PC-3 (cell line): ENCODE results near the gene SPC24. TPM values are rescaled to one million over a fixed set of nuclear protein-coding genes. Genes with fewer than 3 reads are reported as not detected.

ENCODE experiments used
- ATAC-seq: fragments of 200-7000 bp; cut with Tn5 transposase; 2 replicates; pipeline ENCODE4 v1.9.1; 2020; ENCODE audit warnings: mild to moderate bottlenecking, moderate library complexity
- BruUV-seq: library from RNA; stranded (reverse); fragments of 400-500 nt; replicated peaks from 2 replicates; lab custom pipeline; 2021; lab: Mats Ljungman, UMichigan
- CTCF ChIA-PET: fragments of 300-600 bp; sonication (Branson Sonifier 250); formaldehyde crosslinking; loops from one replicate; lab custom pipeline; 2022; ENCODE audit warnings: antibody characterized with exemption; lab: Charles Lee
- POLR2A ChIA-PET: fragments of 300-600 bp; sonication (Branson Sonifier 250); formaldehyde crosslinking; loops from one replicate; lab custom pipeline; 2022; ENCODE audit warnings: antibody characterized with exemption; ENCODE audit not compliant: unreplicated experiment; lab: Charles Lee
- DNase-seq: peaks from one replicate; pipeline ENCODE4 v3.0.0-alpha.2; 2015
- H2AFZ ChIP-seq: fragments of 300-600 bp; sonication (generic); 2 replicates; pipeline ENCODE4 v1.6.0; 2016; ENCODE audit warnings: antibody characterized with exemption, low read length
- H3F3A ChIP-seq: fragments of 300-600 bp; sonication (generic); one replicate; pipeline ENCODE4 v1.6.0; 2017; ENCODE audit warnings: antibody characterized with exemption, low read length, control low read depth, mild to moderate bottlenecking; ENCODE audit not compliant: unreplicated experiment
- H3K27ac ChIP-seq: fragments of 300-600 bp; sonication (generic); 2 replicates; pipeline ENCODE4 v1.5.1; 2016; ENCODE audit warnings: mild to moderate bottlenecking, low read length
- H3K27me3 ChIP-seq: fragments of 300-600 bp; sonication (generic); 2 replicates; pipeline ENCODE4 v1.6.1; 2016; ENCODE audit warnings: low read length, mixed read lengths
- H3K36me3 ChIP-seq: fragments of 300-600 bp; sonication (generic); 2 replicates; pipeline ENCODE4 v1.6.1; 2016; ENCODE audit warnings: low read depth, mixed run types, low read length, mixed read lengths
- H3K4me1 ChIP-seq: fragments of 300-600 bp; sonication (generic); 2 replicates; pipeline ENCODE4 v1.5.1; 2016; ENCODE audit warnings: low read length; ENCODE audit not compliant: insufficient read depth
- H3K4me2 ChIP-seq: fragments of 300-600 bp; sonication (generic); 2 replicates; pipeline ENCODE4 v1.6.0; 2016; ENCODE audit warnings: low read length
- H3K4me3 ChIP-seq: fragments of 300-600 bp; sonication (generic); 2 replicates; pipeline ENCODE4 v1.5.1; 2016; ENCODE audit warnings: mild to moderate bottlenecking, low read length, mixed read lengths
- H3K79me2 ChIP-seq: fragments of 300-600 bp; sonication (generic); 2 replicates; pipeline ENCODE4 v1.6.1; 2017; ENCODE audit warnings: low read length, mixed read lengths
- H3K9ac ChIP-seq: fragments of 300-600 bp; sonication (generic); 2 replicates; pipeline ENCODE4 v1.6.0; 2016; ENCODE audit warnings: mild to moderate bottlenecking, low read length
- H3K9me2 ChIP-seq: fragments of 300-600 bp; sonication (generic); replicated peaks from 2 replicates; pipeline ENCODE4 v1.6.1; 2016; ENCODE audit warnings: mixed run types, low read length, mixed read lengths
- H3K9me3 ChIP-seq: fragments of 300-600 bp; sonication (generic); 2 replicates; pipeline ENCODE4 v1.6.1; 2016; ENCODE audit warnings: low read length, mixed read lengths
- H4K20me1 ChIP-seq: fragments of 300-600 bp; sonication (generic); 2 replicates; pipeline ENCODE4 v1.6.1; 2016; ENCODE audit warnings: low read length, mixed read lengths
- EZH2 ChIP-seq: fragments of 300-600 bp; sonication (generic); IDR thresholded peaks from one replicate; pipeline ENCODE4 v1.6.1; 2017; ENCODE audit warnings: antibody characterized with exemption, mild to moderate bottlenecking, low read length; ENCODE audit not compliant: unreplicated experiment
- EZH2phosphoT487 ChIP-seq: fragments of 300-600 bp; sonication (generic); IDR thresholded peaks from 2 replicates; pipeline ENCODE4 v1.6.1; 2018; ENCODE audit warnings: mild to moderate bottlenecking, antibody characterized with exemption, low read length, borderline replicate concordance
- intact Hi-C: fragments of 100-400 bp; cut with micrococcal nuclease; formaldehyde crosslinking; loops from 2 replicates; pipeline ENCODE4 v1.9.0; 2023
- total RNA-seq: library from RNA; depleted of rRNA; stranded (reverse); fragments of >200 nt; gene quantifications from 2 replicates; pipeline ENCODE4 v1.2.3, GENCODE V29; 2014
- TF ChIP-seq, protein P1 (sequence below): fragments of 300-600 bp; sonication (generic); conservative IDR thresholded peaks from 2 replicates; pipeline ENCODE4 v1.5.1; 2017; ENCODE audit warnings: antibody characterized with exemption, low read depth, mild to moderate bottlenecking, low read length

Gene SPC24
- total RNA-seq, 1 experiment from 2014 or later = 142 TPM

DNA sequence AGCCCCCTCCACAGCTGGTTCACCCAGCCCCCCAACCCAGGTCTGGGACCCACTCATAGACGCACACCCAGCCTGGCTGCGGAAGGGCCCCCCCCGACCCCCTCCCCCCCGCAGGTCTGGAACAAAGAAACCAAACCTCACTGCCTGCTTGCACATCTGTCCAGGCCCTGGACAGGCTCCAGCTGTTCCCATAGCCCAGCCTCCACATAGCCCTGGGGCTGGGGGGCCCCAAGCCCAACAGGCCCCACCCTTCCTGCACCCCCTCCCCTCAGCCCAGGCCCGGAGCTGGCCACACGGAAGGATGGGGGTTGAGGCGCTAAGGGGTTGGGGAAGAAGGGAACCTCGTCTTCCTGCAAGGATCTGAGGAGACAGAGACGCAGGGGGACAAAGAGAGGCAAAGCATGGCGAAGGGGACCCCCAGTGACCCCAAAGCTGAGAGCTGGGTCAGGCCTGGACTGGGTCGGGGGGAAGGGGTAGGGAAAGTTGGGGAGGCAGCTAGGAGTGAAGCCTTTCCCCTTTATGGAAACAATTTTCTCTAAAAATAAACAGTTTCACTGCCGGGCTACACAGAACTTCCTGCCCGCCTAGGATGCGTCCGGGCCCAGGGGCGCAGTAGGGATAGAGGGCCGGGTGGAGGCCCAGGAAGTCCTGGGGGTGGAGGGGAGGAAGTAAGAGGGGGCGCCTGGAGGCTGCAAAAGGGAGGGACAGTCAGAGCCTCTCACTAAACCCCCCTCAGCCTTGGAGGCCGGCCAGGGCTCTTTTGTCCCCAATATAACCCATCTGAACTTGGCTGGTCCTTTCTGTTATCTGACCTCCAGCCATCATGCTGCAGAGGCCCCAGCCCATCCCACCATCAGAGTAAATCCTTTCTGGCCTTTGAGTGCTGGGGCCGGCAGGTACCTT lies 39.3 kb upstream of the SPC24 start:
- intact Hi-C loops = no loop called here
- no peak for TF ChIP-seq EZH2phosphoT487
- no peak for TF ChIP-seq EZH2
- TF ChIP-seq, protein P1, sequence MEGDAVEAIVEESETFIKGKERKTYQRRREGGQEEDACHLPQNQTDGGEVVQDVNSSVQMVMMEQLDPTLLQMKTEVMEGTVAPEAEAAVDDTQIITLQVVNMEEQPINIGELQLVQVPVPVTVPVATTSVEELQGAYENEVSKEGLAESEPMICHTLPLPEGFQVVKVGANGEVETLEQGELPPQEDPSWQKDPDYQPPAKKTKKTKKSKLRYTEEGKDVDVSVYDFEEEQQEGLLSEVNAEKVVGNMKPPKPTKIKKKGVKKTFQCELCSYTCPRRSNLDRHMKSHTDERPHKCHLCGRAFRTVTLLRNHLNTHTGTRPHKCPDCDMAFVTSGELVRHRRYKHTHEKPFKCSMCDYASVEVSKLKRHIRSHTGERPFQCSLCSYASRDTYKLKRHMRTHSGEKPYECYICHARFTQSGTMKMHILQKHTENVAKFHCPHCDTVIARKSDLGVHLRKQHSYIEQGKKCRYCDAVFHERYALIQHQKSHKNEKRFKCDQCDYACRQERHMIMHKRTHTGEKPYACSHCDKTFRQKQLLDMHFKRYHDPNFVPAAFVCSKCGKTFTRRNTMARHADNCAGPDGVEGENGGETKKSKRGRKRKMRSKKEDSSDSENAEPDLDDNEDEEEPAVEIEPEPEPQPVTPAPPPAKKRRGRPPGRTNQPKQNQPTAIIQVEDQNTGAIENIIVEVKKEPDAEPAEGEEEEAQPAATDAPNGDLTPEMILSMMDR = no peak
- Histone ChIP-seq H3K79me2 (peaks cover 19% of the 10 kb centered on the region), H3K9me2 (no peaks in the 10 kb centered on the region), H3K27me3 (no peaks in the 10 kb centered on the region), H3K9me3 (no peaks in the 10 kb centered on the region), H3K4me2 (peak overlapping the region; percentile 44), H3K9ac (no peak overlapping the region), H3K27ac (no peak overlapping the region), H3K36me3 (peaks cover 20% of the 10 kb centered on the region), H3K4me1 (peaks cover 18% of the 10 kb centered on the region), H4K20me1 (no peaks in the 10 kb centered on the region), H3F3A (no peaks in the 10 kb centered on the region), H2AFZ (no peak overlapping the region), H3K4me3 (no peak overlapping the region; the same call in 1 of the 2 replicates)
- peak; percentile 6; the same call in 1 of the 2 replicates for ATAC-seq
- POLR2A ChIA-PET = no interaction called here
- no TSS peak for BruUV-seq
- no peak for DNase-seq
- CTCF ChIA-PET = no interaction called here

DNA sequence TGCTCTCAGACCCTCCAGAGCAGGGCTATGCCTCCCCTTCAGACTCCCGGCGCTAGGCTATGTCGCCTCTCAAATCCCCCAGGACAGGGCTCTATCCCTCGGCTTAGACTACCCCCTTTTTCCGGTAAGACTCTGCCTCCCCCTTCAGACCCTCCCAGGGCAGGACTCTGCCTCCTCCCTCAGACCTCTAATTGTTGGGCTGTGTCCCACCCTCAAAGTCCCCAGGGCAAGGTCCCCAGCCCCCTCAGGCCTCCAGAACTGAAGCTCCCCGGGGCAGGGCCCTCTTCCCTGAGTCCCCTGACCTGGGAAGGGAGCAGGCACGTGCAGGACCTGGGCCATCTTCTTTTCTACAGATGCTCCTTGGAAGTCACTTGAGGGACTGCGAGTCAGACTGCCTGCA lies 38.6 kb upstream of the SPC24 start:
- intact Hi-C loops = no loop called here
- ChIA-PET POLR2A (no interaction called here), CTCF (no interaction called here)
- Histone ChIP-seq H4K20me1 (no peaks in the 10 kb centered on the region), H3K36me3 (peaks cover 20% of the 10 kb centered on the region), H3K4me1 (peaks cover 18% of the 10 kb centered on the region), H3K27ac (no peak overlapping the region), H3K79me2 (peaks cover 19% of the 10 kb centered on the region), H3F3A (no peaks in the 10 kb centered on the region), H2AFZ (no peak overlapping the region), H3K4me2 (no peak overlapping the region), H3K27me3 (no peaks in the 10 kb centered on the region), H3K9me3 (no peaks in the 10 kb centered on the region), H3K4me3 (no peak overlapping the region), H3K9ac (no peak overlapping the region), H3K9me2 (no peaks in the 10 kb centered on the region)
- ATAC-seq = no peak
- TF ChIP-seq, protein P1 = no peak
- TF ChIP-seq EZH2phosphoT487 = no peak
- no peak for TF ChIP-seq EZH2
- no peak for DNase-seq
- no TSS peak for BruUV-seq
